DMS79 (cell line): ENCODE measurements around the gene VSTM2L.

Experiments used
- DNase-seq: peaks from one replicate; lab custom pipeline; 2025; lab: John Stamatoyannopoulos, UW

VSTM2L gene

DNA sequence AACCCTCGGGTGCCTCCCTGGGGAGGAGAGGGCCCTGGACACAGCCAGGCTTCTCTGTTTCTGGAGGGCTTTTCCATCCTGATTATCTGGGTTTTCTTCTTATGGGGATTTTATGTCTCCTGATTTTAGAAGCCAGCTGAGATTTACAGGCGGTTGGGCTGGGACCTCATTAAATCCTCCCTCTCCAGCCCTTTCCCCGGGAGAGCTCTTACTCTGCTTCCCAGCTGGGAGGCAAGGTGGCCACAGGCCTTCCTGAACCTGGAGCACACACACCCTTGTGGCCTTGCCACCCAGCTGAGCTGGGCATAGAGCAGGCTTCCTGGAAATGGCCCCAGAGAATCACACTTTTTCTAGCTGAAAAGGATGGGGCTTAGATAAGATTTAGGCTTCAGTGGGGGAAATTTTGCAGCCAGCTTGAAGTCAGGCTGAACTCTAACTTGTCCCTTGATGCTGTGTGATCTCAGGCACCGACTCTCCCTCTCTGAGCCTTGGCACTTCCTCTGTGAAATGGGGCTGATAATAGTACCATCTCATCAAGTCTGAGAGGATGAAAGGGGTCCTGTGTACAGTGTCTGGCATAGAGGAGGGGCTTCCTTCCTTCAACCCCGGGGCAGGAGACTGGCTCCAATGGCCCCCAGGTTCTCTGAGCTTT is 16.6 kb downstream of the VSTM2L start:
- no peak for DNase-seq

GRCh38 chr20:37920270-37920669 is 17.3 kb downstream of the VSTM2L start:
- DNase-seq, result no peak

DNA sequence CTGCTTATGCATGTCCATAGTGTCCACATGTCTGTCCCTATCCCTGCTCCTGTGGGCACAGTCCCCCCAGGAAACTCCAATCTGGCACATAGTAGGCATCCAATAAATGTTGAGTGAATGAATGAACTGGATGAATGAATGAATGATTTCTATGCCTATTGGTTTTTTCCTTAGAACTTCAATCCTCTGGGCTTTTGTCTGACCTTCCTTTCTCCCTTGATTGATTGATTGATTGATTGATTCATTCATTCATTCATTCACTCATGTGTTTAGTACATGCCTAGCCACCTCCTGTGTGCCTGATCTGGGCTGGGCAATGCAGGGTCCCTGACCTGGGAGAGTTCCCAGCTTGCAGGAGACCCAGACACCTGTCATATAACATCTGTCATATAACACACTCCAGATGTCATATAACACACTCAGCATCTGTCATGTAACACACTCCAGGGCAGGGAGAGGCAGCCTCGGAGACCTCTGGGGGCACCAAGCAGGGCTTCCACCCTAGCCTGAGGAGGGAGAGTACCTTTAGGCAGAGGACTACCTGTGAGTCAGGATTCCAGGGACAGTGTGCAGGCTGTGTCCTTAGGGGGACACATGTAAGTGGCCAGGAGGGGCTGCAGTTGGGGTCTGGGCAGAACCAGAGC is 17.9 kb downstream of the VSTM2L start:
- no peak for DNase-seq

- DNase-seq, result no peak
Observed at GRCh38 chr20:37921341-37921929, 18.5 kb downstream of the VSTM2L start.

GRCh38 chr20:37922016-37922415 is 19.1 kb downstream of the VSTM2L start:
- DNase-seq, result no peak

GRCh38 chr20:37925265-37926165 is 22.6 kb downstream of the VSTM2L start:
- DNase-seq, result no peak

- DNase-seq, result no peak
Observed at GRCh38 chr20:37926612-37927011, 23.7 kb downstream of the VSTM2L start.

- DNase-seq, result no peak
Observed at GRCh38 chr20:37927410-37928095, 24.6 kb downstream of the VSTM2L start.

- DNase-seq, result no peak
Observed at GRCh38 chr20:37928996-37929682, 26.2 kb downstream of the VSTM2L start.

DNA sequence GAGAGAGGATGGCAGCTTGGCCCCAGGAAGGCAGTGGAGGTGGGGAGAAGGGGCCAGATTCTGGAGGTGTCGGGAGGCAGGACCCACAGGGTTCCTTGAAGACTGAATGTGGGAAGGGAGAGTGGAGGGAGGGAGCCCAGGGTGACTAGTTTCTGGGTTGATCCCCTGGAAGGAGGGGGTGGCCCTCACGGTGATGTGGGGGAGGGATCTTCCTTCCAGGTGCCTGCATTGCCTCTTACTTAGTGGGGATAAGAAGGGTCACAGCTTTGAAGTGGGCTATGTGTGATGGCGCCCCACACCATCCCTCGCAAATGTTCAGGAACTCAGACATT is 26.7 kb downstream of the VSTM2L start:
- no peak for DNase-seq

DNA sequence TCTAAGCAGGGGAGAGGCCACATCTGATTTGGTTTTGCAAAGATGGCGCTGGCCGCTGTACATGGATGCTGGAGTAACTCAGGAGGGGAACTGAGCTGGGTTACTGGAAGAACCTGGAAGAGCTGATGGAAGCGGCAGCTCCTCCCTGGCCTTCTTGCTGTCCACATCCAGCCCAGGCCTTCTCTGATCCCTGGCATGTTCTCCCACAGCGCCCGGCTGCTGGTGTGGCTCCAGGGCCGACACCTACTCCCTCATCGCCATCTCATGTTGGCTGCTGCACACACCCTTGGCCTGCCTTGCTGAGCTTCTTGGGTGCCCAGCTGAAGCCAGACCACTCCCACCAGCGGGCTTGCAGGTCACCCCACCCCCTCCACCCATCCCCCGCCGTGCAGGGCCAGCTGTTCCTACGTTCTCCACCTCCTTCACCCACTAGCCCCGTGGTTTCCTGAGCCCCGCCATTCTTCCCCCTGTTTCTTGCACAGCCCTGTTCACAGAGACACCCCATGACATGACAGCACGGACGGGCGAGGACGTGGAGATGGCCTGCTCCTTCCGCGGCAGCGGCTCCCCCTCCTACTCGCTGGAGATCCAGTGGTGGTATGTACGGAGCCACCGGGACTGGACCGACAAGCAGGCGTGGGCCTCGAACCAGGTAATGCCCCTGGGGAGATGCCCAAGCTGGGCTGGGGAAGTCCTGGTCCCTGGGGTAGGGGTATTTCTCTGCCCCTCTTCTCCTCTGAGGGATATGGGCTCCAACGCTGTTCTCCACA is 28.4 kb downstream of the VSTM2L start:
- no peak for DNase-seq

GRCh38 chr20:37932074-37932473 is 29.1 kb downstream of the VSTM2L start:
- DNase-seq, result no peak

DNA sequence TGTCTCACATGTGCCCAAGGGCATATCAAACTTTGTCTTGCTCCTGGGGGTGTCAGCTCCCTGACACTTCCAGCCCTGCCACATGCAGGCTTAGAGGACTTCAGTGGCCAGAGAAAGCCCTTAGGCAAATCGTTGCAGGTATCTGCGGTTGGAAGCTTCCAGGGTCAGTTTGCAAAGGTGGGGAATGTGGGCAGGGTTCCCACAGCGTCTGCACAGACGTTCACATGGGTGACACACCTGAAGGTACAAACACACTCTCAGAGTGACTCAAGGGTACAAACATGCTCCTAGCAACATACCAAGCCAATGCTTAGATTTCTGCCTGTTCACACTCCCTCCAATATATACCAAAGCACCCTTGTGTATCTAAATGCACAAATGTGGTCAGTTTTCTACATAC is 30.0 kb downstream of the VSTM2L start:
- no peak for DNase-seq

DNA sequence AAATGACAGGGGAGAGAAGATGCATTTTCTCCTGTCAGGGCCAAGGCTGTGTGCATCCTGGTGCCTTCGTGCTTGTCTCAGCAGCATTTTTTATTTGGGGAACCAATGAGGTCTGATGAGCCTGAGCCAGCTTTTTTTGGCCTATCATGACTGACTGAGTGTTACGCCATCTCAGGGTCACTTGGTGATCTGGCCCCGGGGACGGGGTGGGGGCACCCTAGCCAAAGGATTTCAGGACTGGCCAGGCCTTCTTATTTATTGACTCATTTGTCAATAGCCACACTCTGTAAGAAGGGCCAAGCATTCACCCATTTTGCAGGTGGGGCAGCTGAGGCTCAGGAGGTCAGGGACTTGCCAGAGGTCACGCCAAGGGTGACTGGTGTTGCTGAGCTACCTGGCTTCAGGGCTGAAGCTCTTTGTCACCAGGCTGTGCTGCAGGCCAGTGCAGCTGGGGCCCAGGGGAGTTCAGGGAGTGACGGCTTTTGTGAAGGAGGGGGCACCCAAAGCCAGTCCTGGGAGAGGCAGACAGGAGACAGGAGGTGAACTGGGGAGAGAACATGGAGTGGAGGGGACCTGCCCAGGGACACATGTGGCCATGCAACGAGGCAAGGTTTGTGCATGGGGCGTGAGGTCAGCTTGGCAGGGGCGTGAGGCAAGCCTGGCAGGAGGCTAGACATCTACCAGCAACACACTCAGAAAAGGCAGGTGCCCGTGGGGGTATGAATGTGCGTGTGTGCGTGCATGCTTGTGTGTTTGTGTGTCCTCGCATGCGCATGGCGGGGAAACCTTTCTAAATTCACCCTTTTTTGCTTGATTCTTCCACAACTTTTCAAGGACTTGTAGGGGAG is 31.1 kb downstream of the VSTM2L start:
- DNase-seq, result no peak

DNA sequence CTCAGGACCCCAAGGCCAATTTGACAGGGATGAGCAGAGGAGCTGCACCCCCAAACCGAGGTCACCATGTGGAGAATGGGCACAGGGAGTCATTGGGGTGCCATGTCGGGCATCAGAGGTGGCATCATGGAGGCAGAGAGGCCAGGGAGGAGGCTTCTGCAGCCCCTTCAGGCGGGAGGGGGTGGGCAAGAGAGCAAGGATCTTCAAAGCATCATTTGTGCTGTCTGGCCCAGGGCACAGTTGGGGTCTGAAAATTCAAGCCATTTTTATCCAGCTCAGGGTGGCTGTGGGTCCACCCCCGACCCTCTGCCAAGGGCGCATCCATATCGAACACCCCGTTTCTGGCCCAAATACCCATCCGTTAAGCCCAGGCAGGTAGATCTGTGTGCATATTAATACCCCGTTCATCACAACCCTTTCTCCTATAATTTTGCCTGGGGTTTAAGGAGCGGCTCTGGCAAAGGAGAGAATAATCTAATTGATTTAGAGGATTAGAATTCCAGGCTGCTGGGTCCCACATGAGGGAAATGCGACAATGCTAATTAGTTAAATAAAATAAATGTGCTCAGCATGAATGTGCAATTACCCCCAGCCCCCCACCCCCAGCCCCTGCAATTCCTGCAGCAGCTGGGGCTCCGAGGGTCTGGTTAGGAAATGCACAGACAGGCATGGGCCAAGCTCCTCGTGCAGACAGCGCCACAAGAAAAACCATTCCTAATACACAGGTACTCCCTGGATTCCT is 31.9 kb downstream of the VSTM2L start:
- no peak for DNase-seq

- no peak for DNase-seq
Observed at GRCh38 chr20:37935435-37935834, 32.5 kb downstream of the VSTM2L start.

DNA sequence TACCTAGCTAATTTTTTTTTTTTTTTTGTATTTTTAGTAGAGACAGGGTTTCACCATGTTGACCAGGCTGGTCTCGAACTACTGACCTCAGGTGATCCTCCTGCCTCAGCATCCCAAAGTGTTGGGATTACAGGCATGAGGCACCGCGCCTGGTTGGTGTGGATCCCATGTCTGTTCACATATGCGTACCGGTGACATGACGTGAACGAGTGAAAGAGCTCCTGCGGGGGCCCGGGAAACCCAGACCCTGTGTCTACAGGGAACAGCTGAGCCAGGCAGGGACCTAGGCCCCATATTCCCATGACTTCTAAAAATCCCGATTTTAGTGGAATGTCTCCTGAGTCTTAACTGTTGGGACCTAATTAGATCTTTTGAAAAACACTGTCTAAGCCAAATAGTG is 33.1 kb downstream of the VSTM2L start:
- no peak for DNase-seq

DNA sequence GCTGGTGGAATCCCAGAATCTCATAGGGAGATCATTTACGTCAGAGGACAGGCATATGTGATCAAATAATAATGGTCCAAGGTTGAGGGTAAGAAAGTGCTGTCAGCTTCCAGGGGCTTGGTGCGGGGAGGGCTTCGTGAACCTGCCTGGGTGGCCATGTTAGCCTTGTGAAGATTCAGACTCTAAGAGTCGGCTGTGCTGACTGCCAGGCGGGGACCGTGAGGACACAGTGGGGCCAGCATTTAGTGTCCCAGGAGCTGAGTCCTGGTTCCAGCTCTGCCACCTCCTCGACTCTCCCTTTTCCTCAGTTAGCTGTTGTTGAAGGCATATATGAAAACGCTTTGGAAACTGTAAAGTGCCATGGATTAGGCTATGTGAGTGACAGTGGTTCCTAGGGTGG is 33.5 kb downstream of the VSTM2L start:
- no peak for DNase-seq

- no peak for DNase-seq
Observed at GRCh38 chr20:37937686-37938085, 34.8 kb downstream of the VSTM2L start.
